AG10803 (cell line): ENCODE results near the gene CEP112.
A peak's percentile ranks its signal among the peaks of the same experiment; 100 is the strongest.

Experiments
- DNase-seq: peaks from one replicate; pipeline ENCODE4 v3.0.0; 2010; ENCODE audit warnings: low read depth
- H3K4me3 ChIP-seq: 2 replicates; pipeline ENCODE4 v1.5.1; 2011; ENCODE audit warnings: mild to moderate bottlenecking, low read length, control low read depth
- TF ChIP-seq, protein P1 (sequence below): conservative IDR thresholded peaks from 2 replicates; pipeline ENCODE4 v1.5.1; 2011; ENCODE audit warnings: mild to moderate bottlenecking, low read length, control low read depth, inconsistent platforms

Gene CEP112

GRCh38 chr17:65630502-65630901 is 561.4 kb downstream of the CEP112 start:
- no peak overlapping the region for H3K4me3 ChIP-seq
- DNase-seq: no peak
- TF ChIP-seq, protein P1, sequence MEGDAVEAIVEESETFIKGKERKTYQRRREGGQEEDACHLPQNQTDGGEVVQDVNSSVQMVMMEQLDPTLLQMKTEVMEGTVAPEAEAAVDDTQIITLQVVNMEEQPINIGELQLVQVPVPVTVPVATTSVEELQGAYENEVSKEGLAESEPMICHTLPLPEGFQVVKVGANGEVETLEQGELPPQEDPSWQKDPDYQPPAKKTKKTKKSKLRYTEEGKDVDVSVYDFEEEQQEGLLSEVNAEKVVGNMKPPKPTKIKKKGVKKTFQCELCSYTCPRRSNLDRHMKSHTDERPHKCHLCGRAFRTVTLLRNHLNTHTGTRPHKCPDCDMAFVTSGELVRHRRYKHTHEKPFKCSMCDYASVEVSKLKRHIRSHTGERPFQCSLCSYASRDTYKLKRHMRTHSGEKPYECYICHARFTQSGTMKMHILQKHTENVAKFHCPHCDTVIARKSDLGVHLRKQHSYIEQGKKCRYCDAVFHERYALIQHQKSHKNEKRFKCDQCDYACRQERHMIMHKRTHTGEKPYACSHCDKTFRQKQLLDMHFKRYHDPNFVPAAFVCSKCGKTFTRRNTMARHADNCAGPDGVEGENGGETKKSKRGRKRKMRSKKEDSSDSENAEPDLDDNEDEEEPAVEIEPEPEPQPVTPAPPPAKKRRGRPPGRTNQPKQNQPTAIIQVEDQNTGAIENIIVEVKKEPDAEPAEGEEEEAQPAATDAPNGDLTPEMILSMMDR: no peak

GRCh38 chr17:65629234-65629690 is 562.7 kb downstream of the CEP112 start:
- DNase-seq: no peak

DNA sequence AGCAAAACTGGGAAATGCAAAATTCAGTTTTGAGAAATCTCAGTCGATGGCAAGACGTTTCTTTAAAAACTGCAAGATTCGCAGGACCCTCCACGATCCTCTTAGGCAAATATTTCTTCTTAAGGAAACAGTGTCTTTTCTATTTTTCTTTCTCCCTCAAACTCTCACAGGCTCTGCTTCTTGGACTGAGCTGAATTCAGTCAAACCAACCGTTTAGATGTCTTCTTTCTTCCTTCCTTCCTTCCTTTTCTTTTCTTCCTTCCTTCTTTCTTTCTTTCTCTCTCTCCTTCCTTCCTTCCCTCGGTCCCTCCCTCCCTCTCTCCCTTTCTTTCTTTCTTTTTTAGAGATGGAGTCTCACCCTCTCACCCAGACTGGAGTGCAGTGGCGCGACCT is 563.3 kb downstream of the CEP112 start:
- no peak overlapping the region for H3K4me3 ChIP-seq
- TF ChIP-seq, protein P1: no peak
- no peak for DNase-seq

More at GRCh38 chr17:65629234-65629690, 562.7 kb downstream of the CEP112 start:
- TF ChIP-seq, protein P1: no peak
- no peak overlapping the region for H3K4me3 ChIP-seq

DNA sequence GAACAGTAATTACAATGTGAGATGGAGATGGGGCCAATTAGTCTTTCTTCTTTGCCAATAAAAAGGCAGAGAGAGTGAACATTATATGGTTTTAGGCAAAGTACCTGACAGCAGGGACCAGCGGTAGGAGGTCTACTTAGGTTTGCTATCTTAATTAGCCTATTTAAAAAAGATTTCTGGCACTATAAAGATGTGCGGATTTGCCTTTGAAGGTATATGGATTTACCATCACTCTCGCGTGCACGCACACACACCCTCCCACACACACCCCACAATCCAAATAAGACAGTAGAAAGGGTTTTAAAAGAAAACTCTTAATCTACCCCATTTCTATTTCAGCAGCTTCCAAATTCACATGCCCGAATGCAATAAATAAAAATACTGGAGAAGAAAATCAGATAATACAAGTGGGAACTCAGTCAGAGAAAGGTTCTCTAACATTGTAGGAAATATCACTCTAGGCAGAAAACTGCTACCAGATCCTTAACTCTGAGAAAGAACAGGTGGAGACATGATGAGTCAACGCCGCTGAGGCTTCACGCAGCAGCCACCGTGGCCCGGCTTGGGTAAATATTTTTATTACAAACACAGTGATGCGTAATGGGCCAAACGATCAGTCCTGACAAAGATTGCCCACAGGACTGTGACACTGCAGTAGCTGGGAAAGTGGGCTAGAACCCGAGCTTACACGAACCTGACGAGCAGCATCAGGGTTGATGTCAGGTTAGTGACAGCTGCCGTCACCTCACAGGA is 563.9 kb downstream of the CEP112 start:
- H3K4me3 ChIP-seq: no peak overlapping the region
- peak; percentile 46 for DNase-seq
- TF ChIP-seq, protein P1: no peak

DNA sequence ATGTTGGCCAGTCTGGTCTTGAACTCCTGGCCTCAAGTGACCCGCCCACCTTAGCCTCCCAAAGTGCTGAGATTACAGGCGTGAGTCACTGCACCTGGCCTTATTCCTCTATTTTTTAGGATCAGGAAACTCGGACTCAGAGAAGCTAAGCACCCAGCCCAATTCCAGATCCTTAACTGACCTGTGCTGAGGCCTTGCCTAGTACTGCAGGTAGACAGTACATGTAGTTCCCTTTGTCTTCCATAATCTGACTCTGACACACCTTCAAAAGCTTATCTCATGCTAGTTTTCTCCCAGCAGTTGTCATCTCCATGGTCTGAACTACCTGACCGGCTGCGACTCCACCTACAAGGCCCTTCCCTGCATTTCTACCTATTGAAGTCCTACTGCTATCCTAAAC is 564.8 kb downstream of the CEP112 start:
- TF ChIP-seq, protein P1: no peak
- no peak for DNase-seq
- no peak overlapping the region for H3K4me3 ChIP-seq

DNA sequence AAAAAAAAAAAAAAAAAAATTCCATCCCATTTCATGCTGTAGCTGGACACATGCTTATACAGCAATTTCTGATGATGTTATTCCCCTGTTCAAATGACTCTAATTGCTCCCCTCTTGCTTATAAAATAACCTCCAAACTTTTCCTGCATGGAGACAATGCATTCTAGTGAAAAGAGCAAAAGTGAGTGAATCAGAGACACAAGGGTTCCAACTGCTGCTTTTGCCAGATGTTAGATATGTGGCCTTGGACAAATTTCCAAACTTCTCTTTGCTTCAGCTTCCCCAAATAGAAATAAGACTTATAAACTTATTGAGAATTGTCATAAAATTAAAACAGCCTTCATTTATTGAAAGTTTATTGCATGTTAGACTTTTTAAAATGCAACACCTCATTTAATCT is 565.5 kb downstream of the CEP112 start:
- no peak overlapping the region for H3K4me3 ChIP-seq
- TF ChIP-seq, protein P1: no peak
- DNase-seq: no peak

DNA sequence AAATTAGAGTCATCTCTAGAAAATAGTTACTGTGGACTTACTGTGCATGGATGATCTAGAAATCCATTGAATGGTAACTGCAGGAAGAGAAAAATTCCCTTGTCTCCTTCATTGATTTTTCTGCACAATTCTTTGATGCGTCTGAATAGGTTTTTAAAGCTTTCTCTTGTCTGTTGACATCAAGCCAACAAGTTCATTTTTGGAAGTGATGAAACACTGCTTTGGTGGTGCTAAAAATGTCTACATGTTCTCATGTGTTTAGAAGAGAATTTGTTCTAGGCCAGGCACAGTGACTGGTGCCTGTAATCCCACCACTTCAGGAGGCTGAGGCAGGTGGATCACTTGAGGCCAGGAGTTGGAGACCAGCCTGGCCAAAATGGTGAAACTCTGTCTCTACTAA is 573.4 kb downstream of the CEP112 start:
- peak; percentile 16 for DNase-seq
- TF ChIP-seq, protein P1: no peak
- H3K4me3 ChIP-seq: no peak overlapping the region
